Vein endothelial cell (primary cell): ENCODE measurements around the gene MAG. TPM values are rescaled to one million over a fixed set of nuclear protein-coding genes. Genes with fewer than 3 reads are reported as not detected.

Experiments
- total RNA-seq: library from RNA; depleted of rRNA; stranded (reverse); fragments of >200 nt; gene quantifications from 2 replicates; pipeline ENCODE4 v1.2.3, GENCODE V29; 2012

MAG gene
- total RNA-seq = not detected in 2 replicates

GRCh38 chr19:35291916-35292315, at the start of gene MAG:
Gene MAG, plus strand, starts transcription at chr19:35292161. Its CDS starts 3,248 bp downstream, at chr19:35295409.

GRCh38 chr19:35248310-35249145, 43.4 kb upstream of the MAG start, which contains the start of gene LSR:
Gene LSR, plus strand, starts transcription at chr19:35249002. Its CDS starts 21 bp downstream, at chr19:35249023.

GRCh38 chr19:35268536-35269437, 23.2 kb upstream of the MAG start, which contains the start of gene USF2:
Gene USF2, plus strand, starts transcription at chr19:35268962. Its CDS starts 140 bp downstream, at chr19:35269102.

GRCh38 chr19:35328851-35329285, 36.9 kb downstream of the MAG start, which contains the start of gene CD22:
Gene CD22, plus strand, starts transcription at chr19:35329187. Its CDS starts 2,854 bp downstream, at chr19:35332041.

DNA sequence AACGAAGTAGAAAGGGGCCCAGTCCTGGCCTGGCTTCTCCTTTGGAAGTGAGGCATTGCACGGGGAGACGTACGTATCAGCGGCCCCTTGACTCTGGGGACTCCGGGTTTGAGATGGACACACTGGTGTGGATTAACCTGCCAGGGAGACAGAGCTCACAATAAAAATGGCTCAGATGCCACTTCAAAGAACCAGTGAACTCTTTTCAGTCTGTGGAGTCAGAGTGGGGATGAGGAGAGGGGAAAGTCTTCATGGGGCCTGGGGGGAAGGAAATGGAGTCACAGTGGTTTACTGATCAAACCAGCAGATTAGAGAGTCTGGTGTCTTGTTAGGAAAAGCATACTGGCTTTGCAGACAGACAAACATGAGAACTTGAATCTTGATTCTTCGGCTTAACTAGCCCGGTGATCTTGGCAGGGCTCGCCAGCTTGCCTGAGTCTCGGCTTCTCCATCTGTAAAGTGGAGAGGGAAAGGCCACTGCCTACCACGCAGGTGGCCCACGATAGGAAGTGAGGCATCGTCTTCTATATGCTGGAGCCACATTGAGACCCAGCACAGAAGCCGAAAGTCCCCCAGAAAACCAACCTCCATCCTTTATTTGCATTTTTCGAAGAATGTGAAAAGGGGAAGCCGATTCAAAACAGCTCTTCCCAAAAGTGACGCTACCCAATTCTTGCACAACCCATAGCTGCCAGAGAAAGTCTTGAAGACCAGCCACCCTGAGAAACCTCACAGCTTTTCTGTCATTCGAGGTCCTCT, 55.4 kb downstream of the MAG start, which contains the start of gene FFAR1:
Gene FFAR1 (plus strand): TSS at position 732 of the 759 bp plus-strand sequence. CDS start 3,650 bp downstream, outside the sequence.

DNA sequence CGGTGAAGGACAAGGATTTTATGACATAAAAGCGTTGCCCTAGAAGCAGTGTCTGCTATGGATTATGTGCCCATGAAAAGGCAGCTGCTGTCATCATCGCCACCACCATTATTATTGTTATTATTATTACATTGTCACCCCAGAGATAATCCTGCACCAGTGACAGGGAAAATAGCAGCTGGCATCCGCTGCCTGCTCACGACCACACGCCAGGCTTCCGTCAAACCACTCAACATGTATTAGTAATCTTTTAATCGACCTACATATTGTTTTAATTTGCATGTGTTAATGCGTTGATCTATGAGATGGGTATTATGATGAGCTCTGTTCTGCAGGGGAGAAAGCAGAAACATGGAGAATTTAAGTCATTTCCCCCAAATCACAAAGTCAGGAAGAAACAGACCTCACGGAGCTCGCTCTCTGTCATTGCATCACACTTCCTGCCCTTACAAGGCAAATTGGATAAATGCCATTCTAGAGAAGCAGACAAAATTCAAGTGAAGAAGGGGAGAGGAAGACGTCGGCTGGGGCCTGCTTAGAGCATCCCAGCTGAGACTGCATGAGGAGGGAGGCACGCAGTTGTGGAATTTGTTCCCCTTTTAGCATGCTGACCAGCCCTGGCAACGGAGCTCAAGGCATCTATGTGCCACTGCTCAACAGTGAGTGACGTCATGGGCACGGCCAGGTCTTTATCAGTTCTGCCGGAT, 66.1 kb downstream of the MAG start, which contains the start of gene FFAR3:
Gene FFAR3 (plus strand): TSS at position 594 of the 707 bp plus-strand sequence. CDS start 431 bp downstream, outside the sequence.

Other genes with a start within 250 kb of the MAG start
- not detected in 2 replicates for gene FXYD3, start 176.3 kb upstream of the MAG start, total RNA-seq
- gene LGI4, start 157.1 kb upstream of the MAG start, total RNA-seq = 0.10 TPM in 1 of 2 replicates, not detected in the other
- gene FXYD1, start 153.3 kb upstream of the MAG start, total RNA-seq = 0.65 TPM in 1 of 2 replicates, not detected in the other
- not detected in 2 replicates for gene FXYD7, start 148.9 kb upstream of the MAG start, total RNA-seq
- 54.5 and 62.1 TPM in 2 replicates for gene FXYD5, start 137.4 kb upstream of the MAG start, total RNA-seq
- not detected in 2 replicates for gene FAM187B, start 63.4 kb upstream of the MAG start, total RNA-seq
- gene LSR, start 43.2 kb upstream of the MAG start, total RNA-seq = 0.29 and 0.65 TPM in 2 replicates
- 55.1 and 55.2 TPM in 2 replicates for gene USF2, start 23.2 kb upstream of the MAG start, total RNA-seq
- gene HAMP, start 9.6 kb upstream of the MAG start, total RNA-seq = under 0.01 TPM in 1 of 2 replicates, not detected in the other
- gene CD22, start 37.0 kb downstream of the MAG start, total RNA-seq = 0.19 TPM in 1 of 2 replicates, not detected in the other
- not detected in 2 replicates for gene FFAR1, start 55.7 kb downstream of the MAG start, total RNA-seq
- gene FFAR3, start 66.3 kb downstream of the MAG start, total RNA-seq = not detected in 2 replicates
- not detected in 2 replicates for gene GPR42, start 78.9 kb downstream of the MAG start, total RNA-seq
- gene FFAR2, start 156.1 kb downstream of the MAG start, total RNA-seq = not detected in 2 replicates
- not detected in 2 replicates for gene KRTDAP, start 198.3 kb downstream of the MAG start, total RNA-seq
- gene DMKN, start 221.5 kb downstream of the MAG start, total RNA-seq = not detected in 2 replicates
- gene SBSN, start 236.2 kb downstream of the MAG start, total RNA-seq = not detected in 2 replicates
- not detected in 2 replicates for gene GAPDHS, start 241.3 kb downstream of the MAG start, total RNA-seq